ENCODE results near the gene CFAP119.
A peak's percentile ranks its signal among the peaks of the same experiment; 100 is the strongest.

Gene CFAP119

DNA sequence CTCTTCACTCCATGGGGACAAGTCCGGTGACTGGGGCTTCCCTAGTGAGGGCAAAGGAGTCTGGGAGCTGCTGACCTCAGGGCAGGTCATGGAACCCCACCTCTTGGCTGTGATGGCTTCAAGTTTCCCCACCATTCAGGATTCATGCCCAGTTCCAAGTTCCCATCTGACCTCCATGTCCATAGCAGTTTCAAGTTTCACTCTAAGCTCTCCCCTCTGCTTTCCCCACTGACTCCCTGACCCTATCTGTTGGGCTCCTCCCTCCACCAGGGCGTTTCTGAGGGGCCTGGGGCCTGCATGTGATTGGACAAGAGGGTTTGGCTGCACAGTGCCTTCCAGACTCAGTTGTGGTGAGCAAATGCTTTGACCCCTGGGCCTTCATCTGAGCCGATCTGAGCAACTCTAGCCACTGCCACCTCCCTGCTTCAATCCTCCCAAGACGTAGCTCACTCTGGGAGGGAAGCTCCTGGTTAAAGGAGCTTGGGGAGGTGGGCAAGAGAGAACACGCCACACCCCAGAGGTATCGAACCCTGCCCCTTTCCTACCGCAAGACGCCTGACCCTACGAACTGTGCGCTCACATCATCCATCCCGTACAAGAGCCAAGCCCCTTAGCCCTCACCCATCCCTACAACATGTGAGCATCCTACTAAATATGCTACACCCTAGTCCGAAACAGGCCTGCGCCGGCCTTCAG lies 16.8 kb upstream of the CFAP119 start:
- Histone ChIP-seq H3K4me3 (ENCODE audit: low read depth, low read length) (no peak overlapping the region), H3K27me3 (ENCODE audit: insufficient read depth, low read depth, severe bottlenecking) (no peaks in the 10 kb centered on the region), H3K36me3 (peaks cover 45% of the 10 kb centered on the region), H3K9me3 (ENCODE audit: severe bottlenecking) (no peaks in the 10 kb centered on the region), H3K27ac (peak overlapping the region; percentile 48)
- DNase-seq = no peak
- TF ChIP-seq, protein P1, sequence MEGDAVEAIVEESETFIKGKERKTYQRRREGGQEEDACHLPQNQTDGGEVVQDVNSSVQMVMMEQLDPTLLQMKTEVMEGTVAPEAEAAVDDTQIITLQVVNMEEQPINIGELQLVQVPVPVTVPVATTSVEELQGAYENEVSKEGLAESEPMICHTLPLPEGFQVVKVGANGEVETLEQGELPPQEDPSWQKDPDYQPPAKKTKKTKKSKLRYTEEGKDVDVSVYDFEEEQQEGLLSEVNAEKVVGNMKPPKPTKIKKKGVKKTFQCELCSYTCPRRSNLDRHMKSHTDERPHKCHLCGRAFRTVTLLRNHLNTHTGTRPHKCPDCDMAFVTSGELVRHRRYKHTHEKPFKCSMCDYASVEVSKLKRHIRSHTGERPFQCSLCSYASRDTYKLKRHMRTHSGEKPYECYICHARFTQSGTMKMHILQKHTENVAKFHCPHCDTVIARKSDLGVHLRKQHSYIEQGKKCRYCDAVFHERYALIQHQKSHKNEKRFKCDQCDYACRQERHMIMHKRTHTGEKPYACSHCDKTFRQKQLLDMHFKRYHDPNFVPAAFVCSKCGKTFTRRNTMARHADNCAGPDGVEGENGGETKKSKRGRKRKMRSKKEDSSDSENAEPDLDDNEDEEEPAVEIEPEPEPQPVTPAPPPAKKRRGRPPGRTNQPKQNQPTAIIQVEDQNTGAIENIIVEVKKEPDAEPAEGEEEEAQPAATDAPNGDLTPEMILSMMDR (IDR thresholded peaks at IDR 0.05; ENCODE audit: low read depth, low read length) = no peak

DNA sequence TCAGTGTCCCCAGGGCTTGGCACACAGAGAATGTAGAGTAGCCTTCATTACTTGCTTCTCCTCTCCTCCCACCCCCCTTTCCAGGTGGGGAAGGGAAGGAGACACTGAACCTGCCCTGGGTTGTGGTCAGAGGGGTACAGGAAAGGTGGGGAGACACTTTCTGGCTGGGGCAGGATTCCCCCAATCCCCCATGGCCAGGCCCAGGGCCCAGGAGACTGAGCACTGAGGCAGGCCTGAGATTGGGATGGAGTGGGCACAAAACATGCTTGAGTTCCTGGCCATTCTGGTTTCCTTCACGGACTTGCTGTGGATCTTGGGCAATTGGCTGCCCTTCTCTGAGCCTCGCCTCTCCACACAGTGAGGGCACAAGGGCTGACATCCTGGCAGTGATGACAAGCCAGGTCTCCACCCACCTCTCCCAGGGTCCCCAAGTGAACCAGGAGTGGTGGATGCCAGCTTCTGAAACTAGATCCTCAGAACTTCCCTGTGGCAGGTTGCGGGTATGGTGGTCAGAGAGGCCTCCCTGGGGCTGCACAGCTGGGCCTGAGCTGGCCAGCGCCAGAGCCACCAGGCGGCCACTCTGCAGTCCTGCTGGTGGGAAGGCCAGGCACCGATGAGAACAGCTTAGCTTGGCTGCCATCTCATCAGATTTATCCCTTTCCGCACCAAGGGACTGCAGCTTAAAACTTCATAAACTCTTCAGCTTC lies 15.9 kb upstream of the CFAP119 start:
- peaks cover 45% of the 10 kb centered on the region for H3K36me3 ChIP-seq
- peak overlapping the region; percentile 48; the same call in 1 of the 2 replicates for H3K27ac ChIP-seq
- TF ChIP-seq, protein P1 (IDR thresholded peaks at IDR 0.05; ENCODE audit: low read depth, low read length) = peak; percentile 63
- H3K4me3 ChIP-seq (ENCODE audit: low read depth, low read length) = no peak overlapping the region
- H3K27me3 ChIP-seq (ENCODE audit: insufficient read depth, low read depth, severe bottlenecking) = no peaks in the 10 kb centered on the region
- no peaks in the 10 kb centered on the region for H3K9me3 ChIP-seq (ENCODE audit: severe bottlenecking)
- peak; percentile 70 for DNase-seq

DNA sequence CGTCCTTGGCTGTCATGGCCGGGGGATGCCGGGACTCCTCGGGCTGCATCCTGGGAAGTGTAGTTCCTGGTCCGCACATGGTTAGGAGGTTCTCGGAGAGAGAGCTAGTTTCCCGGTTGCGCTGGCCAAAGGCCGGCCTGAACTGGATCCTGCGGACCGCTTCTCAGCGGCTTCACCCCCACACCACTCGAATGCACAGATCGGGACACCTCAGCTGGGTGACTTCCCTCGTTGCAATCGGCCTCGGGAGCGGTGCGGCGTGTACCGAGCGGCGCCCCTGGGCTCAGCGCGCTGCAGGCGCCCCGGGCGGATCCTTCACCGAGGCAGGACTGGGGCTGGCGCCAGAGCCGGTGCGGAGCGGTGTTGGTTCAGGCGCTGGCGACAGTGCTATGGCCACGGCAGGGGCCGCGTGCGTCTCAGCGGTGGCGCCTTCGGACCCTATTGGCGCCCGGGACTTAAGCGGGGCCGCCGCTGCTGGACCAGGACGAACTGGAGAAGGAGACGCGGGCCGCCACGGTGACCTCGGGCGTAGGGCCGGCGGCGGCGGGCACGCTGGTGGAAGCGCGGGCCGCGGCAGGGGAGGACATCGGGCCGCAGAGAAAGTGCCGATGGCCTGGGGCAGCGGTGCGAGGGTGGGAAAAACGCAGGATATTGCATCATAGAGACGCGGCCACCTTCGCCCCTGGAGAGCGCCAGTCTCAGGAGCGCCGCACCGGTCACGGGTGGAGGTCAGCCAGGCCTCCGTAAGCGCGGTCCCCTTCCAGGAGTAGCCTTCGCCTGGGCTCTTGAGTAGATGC lies 13.7 kb upstream of the CFAP119 start:
- TF ChIP-seq, protein P1 (IDR thresholded peaks at IDR 0.05; ENCODE audit: low read depth, low read length) = no peak
- Histone ChIP-seq H3K9me3 (ENCODE audit: severe bottlenecking) (no peaks in the 10 kb centered on the region), H3K27me3 (ENCODE audit: insufficient read depth, low read depth, severe bottlenecking) (no peaks in the 10 kb centered on the region), H3K36me3 (peaks cover 52% of the 10 kb centered on the region), H3K4me3 (ENCODE audit: low read depth, low read length) (peak overlapping the region; percentile 51), H3K27ac (peak overlapping the region; percentile 80)
- DNase-seq = peak; percentile 90

DNA sequence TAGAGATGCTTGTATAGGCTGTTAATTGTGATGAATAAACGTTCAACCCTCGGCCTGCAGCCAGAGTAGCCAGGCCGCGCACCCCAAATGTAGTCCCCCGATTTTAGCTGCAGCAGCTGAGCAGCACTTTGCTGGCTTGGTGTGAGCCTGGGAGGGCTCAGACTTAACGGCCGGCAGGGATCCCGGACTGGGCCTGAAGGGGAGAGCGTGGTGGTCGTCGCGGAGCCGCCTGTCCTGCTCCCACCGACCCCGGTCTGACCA lies 13.2 kb upstream of the CFAP119 start:
- DNase-seq = no peak
- peak overlapping the region; percentile 80 for H3K27ac ChIP-seq
- H3K36me3 ChIP-seq = peaks cover 53% of the 10 kb centered on the region
- H3K27me3 ChIP-seq (ENCODE audit: insufficient read depth, low read depth, severe bottlenecking) = no peaks in the 10 kb centered on the region
- TF ChIP-seq, protein P1 (IDR thresholded peaks at IDR 0.05; ENCODE audit: low read depth, low read length) = no peak
- H3K4me3 ChIP-seq (ENCODE audit: low read depth, low read length) = peak overlapping the region; percentile 51
- no peaks in the 10 kb centered on the region for H3K9me3 ChIP-seq (ENCODE audit: severe bottlenecking)

DNA sequence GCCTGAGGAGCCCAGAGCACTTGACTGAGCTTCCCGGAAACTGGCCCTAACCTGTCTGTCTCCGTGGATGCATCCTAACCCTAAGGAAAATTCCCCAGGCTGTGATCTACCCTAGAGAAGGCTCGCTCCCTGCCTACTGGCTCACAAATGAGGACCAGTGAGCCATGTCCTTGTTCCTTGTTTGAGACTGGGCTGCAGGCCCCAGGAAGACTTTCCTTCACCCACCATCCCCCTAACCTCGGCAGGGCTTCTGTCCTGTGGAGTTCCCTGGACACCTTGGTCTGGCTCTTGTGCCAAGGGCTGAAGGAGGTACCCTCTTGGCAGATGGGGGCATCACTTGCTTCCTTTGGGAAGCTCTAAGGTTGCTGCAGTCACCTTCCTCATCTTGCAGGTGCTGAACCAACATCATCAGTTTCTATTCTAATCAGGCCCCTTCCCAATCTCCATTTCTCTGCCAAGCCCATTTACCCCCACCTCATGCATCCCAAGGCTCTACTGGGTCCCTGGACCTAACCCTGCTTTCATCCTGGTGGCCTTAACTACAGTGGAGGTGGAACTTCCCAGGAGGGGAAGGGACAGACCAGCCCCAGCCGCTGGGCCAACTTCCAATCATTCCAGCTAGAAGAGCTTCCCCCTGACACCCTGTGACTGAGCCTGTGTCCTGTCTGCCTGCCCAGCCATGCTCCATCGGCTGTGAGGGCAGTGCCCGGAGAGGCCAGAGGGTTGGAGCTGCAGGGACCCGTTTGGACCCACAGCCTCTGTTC lies 12.7 kb upstream of the CFAP119 start:
- no peak for DNase-seq
- Histone ChIP-seq H3K27ac (peak overlapping the region; percentile 80), H3K36me3 (peaks cover 52% of the 10 kb centered on the region), H3K9me3 (ENCODE audit: severe bottlenecking) (no peaks in the 10 kb centered on the region), H3K27me3 (ENCODE audit: insufficient read depth, low read depth, severe bottlenecking) (no peaks in the 10 kb centered on the region), H3K4me3 (ENCODE audit: low read depth, low read length) (peak overlapping the region; percentile 51; the same call in 1 of the 2 replicates)
- TF ChIP-seq, protein P1 (IDR thresholded peaks at IDR 0.05; ENCODE audit: low read depth, low read length) = no peak

Measured in WERI-Rb-1 (cell line).